Parathyroid adenoma (tissue), 2 donors: Measurements from ENCODE around the gene APBA2.
"Not testable (repeated sequence)": the region's sequence is repeated elsewhere in the genome, so short reads cannot be mapped to it uniquely, and the experiment has no call there.

Source experiments
- H2AFZ ChIP-seq: fragments of 300-600 bp; sonication (generic); one replicate; pipeline ENCODE4 v1.7.0; 2017; ENCODE audit warnings: antibody characterized with exemption, mild to moderate bottlenecking
- H3K27ac ChIP-seq: fragments of 300-600 bp; sonication (generic); one replicate; pipeline ENCODE4 v1.7.0; 2017
- H3K27me3 ChIP-seq: fragments of 300-600 bp; sonication (generic); one replicate; pipeline ENCODE4 v1.7.0; 2017; ENCODE audit warnings: low read length; ENCODE audit not compliant: control insufficient read depth, insufficient read depth
- H3K36me3 ChIP-seq: fragments of 300-600 bp; sonication (generic); one replicate; pipeline ENCODE4 v1.7.0; 2017; ENCODE audit warnings: low read length; ENCODE audit not compliant: control insufficient read depth, insufficient read depth
- H3K4me1 ChIP-seq: fragments of 300-600 bp; sonication (generic); one replicate; pipeline ENCODE4 v1.7.0; 2017; ENCODE audit warnings: control low read depth
- H3K4me2 ChIP-seq: fragments of 300-600 bp; sonication (generic); one replicate; pipeline ENCODE4 v1.7.0; 2017; ENCODE audit warnings: low read length
- H3K4me3 ChIP-seq: fragments of 300-600 bp; sonication (generic); one replicate; pipeline ENCODE4 v1.7.0; 2017; ENCODE audit warnings: low read depth, low read length
- H3K79me2 ChIP-seq: fragments of 300-600 bp; sonication (generic); one replicate; pipeline ENCODE4 v1.7.0; 2017; ENCODE audit warnings: control low read depth
- H3K9ac ChIP-seq: fragments of 300-600 bp; sonication (generic); one replicate; pipeline ENCODE4 v1.7.0; 2017; ENCODE audit warnings: mild to moderate bottlenecking
- H3K9me3 ChIP-seq: fragments of 300-600 bp; sonication (generic); one replicate; pipeline ENCODE4 v1.7.0; 2017; ENCODE audit warnings: low read length; ENCODE audit not compliant: control insufficient read depth
- CTCF ChIP-seq: fragments of 300-600 bp; sonication (generic); IDR thresholded peaks from one replicate; pipeline ENCODE4 v1.7.0; 2017; ENCODE audit warnings: antibody characterized with exemption, mild to moderate bottlenecking
- donor health status: primary hyperparathyroidism.

APBA2 gene

DNA sequence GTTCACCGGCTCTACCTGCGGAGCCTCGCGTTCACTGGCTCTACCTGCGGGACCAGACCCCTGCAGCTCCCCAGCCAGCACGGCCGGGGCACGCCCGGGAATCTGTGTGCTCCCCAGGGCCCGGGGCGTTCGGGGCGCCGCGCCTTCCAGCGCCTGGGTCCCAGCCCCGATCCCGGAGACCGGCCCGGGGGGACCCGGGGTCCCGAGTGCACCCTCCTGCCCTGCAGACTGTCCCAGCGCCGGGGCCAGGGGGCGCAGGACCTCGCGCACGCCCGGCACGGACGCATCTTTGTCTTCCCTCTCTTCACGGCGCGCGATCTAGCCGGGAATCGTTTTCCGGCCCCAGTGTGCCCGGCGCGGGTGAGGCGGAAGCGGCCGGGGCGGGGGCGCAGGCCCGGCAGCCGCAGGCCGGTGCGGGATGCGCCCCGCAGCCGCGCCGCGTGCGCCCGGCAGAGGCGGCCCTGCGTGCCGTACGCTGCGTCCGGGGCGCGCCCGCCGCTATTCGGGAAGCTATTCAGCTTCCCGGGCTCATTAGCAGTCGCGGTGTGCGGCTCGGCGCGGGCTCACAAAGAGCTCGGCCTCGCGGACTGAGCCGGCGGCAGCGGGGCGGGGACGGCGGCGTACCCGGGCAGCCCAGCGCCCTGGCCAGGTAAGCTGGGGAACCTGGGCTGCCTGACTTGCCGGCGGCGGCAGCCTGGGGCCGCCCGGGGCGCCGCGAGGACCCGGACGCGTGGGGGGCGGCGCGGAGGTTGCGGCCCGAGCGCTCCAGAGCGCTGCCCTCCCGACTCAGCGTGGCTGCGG, at the start of gene APBA2:
APBA2 (plus strand) TSS at position 345 of the 801 bp plus-strand sequence. CDS start 167,911 bp downstream, outside the sequence.
- Histone ChIP-seq H3K36me3 (no peaks in the 10 kb centered on the region), H3K9me3 (no peaks in the 10 kb centered on the region), H3K27ac (no peak within 1 kb of the TSS), H2AFZ (peak within 1 kb of the TSS; percentile 88), H3K4me1 (no peaks in the 10 kb centered on the region), H3K4me3 (peak within 1 kb of the TSS; percentile 40), H3K9ac (no peak within 1 kb of the TSS), H3K27me3 (no peaks in the 10 kb centered on the region), H3K79me2 (no peaks in the 10 kb centered on the region), H3K4me2 (peak within 1 kb of the TSS; percentile 71)
- TF ChIP-seq CTCF: no peak

DNA sequence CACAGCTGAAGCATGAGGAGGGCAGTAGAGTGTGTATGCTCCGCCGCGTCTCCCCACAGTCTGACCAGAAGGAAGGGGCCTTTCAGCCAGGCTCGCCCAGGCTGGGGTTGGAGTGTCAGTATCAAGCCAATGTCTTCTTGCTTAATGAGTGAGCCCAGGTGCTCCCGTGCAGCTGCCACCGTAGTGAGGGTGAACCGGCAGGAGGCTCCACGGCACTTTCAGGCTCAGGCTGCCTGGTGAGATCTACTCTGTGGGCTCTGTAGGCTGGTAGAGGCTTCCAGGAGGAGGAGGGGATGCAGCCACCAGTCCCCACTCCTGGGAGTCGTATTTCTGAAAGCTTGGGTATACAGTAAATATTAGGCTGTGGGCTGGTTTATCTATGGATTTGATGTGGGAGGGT, 45.5 kb upstream of the APBA2 start:
- not testable (repeated sequence) for H3K4me1 ChIP-seq, H3K9me3 ChIP-seq, H2AFZ ChIP-seq, H3K36me3 ChIP-seq, H3K27ac ChIP-seq, H3K27me3 ChIP-seq, H3K9ac ChIP-seq, H3K79me2 ChIP-seq, H3K4me2 ChIP-seq, H3K4me3 ChIP-seq

- not testable (repeated sequence) for H2AFZ ChIP-seq, H3K27ac ChIP-seq, H3K27me3 ChIP-seq, H3K9me3 ChIP-seq, H3K4me1 ChIP-seq, H3K4me3 ChIP-seq, H3K79me2 ChIP-seq, H3K36me3 ChIP-seq, H3K9ac ChIP-seq, H3K4me2 ChIP-seq
Observed at GRCh38 chr15:28842210-28842609, 43.6 kb upstream of the APBA2 start.

DNA sequence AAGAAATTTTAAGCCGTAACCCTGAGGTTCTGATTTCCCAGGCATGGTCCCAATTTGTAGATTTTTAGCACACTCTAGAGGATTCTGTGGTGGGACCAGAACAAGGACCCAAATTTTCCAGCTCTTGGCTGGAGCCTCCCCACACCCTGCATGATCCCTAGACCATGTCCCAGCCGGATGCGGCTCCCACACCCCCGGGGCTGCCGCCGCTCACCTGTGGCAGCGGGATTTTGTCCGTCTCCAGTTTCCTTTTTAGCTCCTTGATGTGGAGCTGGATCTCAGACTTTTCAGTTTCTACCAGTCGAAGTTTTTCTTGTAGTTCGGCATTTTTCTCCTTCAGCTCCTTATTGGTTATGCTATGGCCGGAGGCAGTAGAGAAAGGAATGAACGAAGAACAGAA, 42.3 kb upstream of the APBA2 start:
- not testable (repeated sequence) for H3K27me3 ChIP-seq, H3K9ac ChIP-seq, H3K36me3 ChIP-seq, H3K9me3 ChIP-seq, H3K4me3 ChIP-seq, H2AFZ ChIP-seq, H3K4me2 ChIP-seq, H3K4me1 ChIP-seq, H3K79me2 ChIP-seq, H3K27ac ChIP-seq

DNA sequence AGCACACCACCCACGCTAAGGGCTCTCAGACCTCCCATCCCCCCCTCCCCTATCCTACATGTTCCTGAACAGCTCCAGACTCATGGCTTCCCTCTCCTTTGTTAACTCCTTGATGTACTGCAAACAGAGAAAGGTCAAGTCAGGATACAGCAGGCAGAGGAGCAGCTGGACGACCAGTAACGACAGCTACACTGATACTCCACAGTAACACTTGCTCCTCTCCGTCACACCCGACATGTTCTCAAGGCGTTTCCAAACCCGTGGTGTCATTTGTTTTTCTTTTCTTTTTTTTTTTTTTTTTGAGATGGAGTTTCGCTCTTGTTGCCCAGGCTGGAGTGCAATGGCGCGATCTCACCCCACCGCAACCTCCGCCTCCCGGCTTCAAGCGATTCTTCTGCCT, 41.6 kb upstream of the APBA2 start:
- not testable (repeated sequence) for H3K4me3 ChIP-seq, H3K27me3 ChIP-seq

DNA sequence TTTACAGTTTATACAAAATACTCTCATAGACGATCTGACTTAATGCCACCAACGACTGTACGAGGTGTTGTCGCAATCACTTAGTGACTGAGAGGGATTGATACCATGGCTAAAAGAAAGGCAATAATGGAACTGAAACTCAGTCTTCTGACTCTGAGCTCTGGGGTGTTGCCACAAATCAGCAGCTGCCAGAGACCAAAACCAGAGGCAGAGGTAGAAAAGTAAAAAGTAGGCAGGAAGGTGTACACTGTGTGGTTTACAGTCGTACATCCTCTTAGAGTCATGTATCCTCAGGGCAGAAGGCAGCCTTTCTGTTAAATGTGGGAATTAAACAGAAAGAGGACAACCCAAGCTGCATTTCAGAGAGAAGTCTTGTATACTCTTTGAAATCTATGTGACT, 38.5 kb upstream of the APBA2 start:
- not testable (repeated sequence) for H3K27me3 ChIP-seq, H3K4me3 ChIP-seq, H3K4me2 ChIP-seq

More for the DNA sequence above, 41.6 kb upstream of the APBA2 start:
- H3K36me3 ChIP-seq, H3K9me3 ChIP-seq, H3K4me2 ChIP-seq, H3K27ac ChIP-seq, H2AFZ ChIP-seq, H3K9ac ChIP-seq, H3K4me1 ChIP-seq, H3K79me2 ChIP-seq: not testable (repeated sequence)

GRCh38 chr15:28847959-28848358, 37.8 kb upstream of the APBA2 start:
- H3K27me3 ChIP-seq, H3K9me3 ChIP-seq, H3K4me3 ChIP-seq, H3K79me2 ChIP-seq, H3K9ac ChIP-seq, H3K36me3 ChIP-seq, H3K4me1 ChIP-seq, H3K4me2 ChIP-seq, H3K27ac ChIP-seq, H2AFZ ChIP-seq: not testable (repeated sequence)

More for the DNA sequence above, 38.5 kb upstream of the APBA2 start:
- H3K9me3 ChIP-seq, H3K27ac ChIP-seq, H3K9ac ChIP-seq, H3K36me3 ChIP-seq, H3K79me2 ChIP-seq, H2AFZ ChIP-seq, H3K4me1 ChIP-seq: not testable (repeated sequence)

DNA sequence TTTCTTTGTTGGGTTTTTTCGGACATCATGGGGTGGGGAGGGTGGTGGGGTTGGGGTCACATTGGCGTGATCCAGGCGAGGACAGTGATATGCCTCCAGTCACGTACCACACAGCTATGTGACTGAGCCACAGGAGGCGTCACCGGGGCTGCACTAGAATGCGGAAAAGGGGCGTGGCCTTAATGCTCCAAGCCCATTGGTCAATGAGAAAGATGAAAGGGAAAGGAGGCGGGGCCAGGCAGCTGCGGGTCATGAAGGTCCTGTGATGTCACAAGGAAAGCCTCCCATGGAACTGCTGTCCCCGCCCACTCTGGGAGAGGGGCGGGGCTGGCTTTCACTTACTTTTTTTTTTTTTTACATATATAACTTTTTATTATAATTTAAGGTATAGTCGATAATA, 37.3 kb upstream of the APBA2 start, which contains the start of gene GOLGA6L7:
GOLGA6L7 (minus strand) TSS at position 124 of the 400 bp plus-strand sequence; CDS start at position 29, 95 bp downstream.
- not testable (repeated sequence) for H3K4me3 ChIP-seq, H3K9ac ChIP-seq, H3K79me2 ChIP-seq, H2AFZ ChIP-seq, H3K27me3 ChIP-seq, H3K9me3 ChIP-seq, H3K27ac ChIP-seq, H3K36me3 ChIP-seq, H3K4me2 ChIP-seq, H3K4me1 ChIP-seq

- not testable (repeated sequence) for H3K27ac ChIP-seq, H3K4me3 ChIP-seq, H3K4me2 ChIP-seq, H3K9ac ChIP-seq, H3K9me3 ChIP-seq, H2AFZ ChIP-seq, H3K27me3 ChIP-seq, H3K79me2 ChIP-seq, H3K4me1 ChIP-seq, H3K36me3 ChIP-seq
Observed at GRCh38 chr15:28849271-28849670, 36.5 kb upstream of the APBA2 start.

- not testable (repeated sequence) for H3K4me3 ChIP-seq, H3K36me3 ChIP-seq, H3K79me2 ChIP-seq, H3K27me3 ChIP-seq, H2AFZ ChIP-seq, H3K9ac ChIP-seq, H3K4me1 ChIP-seq, H3K9me3 ChIP-seq, H3K4me2 ChIP-seq, H3K27ac ChIP-seq
Observed at GRCh38 chr15:28849766-28850165, 36.0 kb upstream of the APBA2 start.
